Fibroblast of the aortic adventitia (primary cell): ENCODE results near the gene LHCGR. TPM values are rescaled to one million over a fixed set of nuclear protein-coding genes. Genes with fewer than 3 reads are reported as not detected.
A peak's percentile ranks its signal among the peaks of the same experiment; 100 is the strongest.

Experiments
- DNase-seq: peaks from one replicate; pipeline ENCODE4 v3.0.0-alpha.2; 2010; ENCODE audit warnings: low read depth
- H3K4me3 ChIP-seq: 2 replicates; pipeline ENCODE4 v1.5.1; 2011; ENCODE audit warnings: low read depth, mild to moderate bottlenecking, control low read depth, low read length, moderate library complexity
- total RNA-seq: library from RNA; depleted of rRNA; stranded (reverse); fragments of >200 nt; gene quantifications from 2 replicates; pipeline ENCODE4 v1.2.3, GENCODE V29; 2012; ENCODE audit warnings: low replicate concordance
- TF ChIP-seq, protein P1 (sequence below): IDR thresholded peaks from 2 replicates; pipeline ENCODE4 v1.5.1; 2011; ENCODE audit warnings: mild to moderate bottlenecking, low read length, control low read depth, inconsistent platforms; ENCODE audit not compliant: insufficient read depth

Gene LHCGR
- total RNA-seq, 1 donor = not detected

DNA sequence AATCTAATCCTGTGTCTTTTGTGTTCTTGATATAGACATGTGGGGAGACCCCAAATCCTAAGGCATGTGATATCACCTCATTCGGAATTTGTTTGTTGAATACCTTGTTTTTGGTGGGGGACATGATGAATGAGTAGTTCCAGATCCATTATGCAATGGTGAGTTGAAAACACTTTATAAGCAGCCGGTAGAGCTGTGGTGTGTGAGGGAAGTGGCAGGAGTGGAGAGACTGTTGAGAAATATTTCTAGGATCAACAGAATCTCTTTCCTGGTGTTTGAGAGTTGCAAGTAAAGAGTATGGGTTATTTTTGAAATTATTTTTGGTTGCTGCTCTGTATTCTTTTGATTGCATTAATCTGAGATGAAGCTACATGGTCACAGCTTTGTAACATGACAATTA is 34.4 kb downstream of the LHCGR start:
- H3K4me3 ChIP-seq = no peak overlapping the region
- TF ChIP-seq, protein P1, sequence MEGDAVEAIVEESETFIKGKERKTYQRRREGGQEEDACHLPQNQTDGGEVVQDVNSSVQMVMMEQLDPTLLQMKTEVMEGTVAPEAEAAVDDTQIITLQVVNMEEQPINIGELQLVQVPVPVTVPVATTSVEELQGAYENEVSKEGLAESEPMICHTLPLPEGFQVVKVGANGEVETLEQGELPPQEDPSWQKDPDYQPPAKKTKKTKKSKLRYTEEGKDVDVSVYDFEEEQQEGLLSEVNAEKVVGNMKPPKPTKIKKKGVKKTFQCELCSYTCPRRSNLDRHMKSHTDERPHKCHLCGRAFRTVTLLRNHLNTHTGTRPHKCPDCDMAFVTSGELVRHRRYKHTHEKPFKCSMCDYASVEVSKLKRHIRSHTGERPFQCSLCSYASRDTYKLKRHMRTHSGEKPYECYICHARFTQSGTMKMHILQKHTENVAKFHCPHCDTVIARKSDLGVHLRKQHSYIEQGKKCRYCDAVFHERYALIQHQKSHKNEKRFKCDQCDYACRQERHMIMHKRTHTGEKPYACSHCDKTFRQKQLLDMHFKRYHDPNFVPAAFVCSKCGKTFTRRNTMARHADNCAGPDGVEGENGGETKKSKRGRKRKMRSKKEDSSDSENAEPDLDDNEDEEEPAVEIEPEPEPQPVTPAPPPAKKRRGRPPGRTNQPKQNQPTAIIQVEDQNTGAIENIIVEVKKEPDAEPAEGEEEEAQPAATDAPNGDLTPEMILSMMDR = no peak
- no peak for DNase-seq

GRCh38 chr2:48719480-48720177 is 35.9 kb downstream of the LHCGR start:
- DNase-seq = no peak
- H3K4me3 ChIP-seq = no peak overlapping the region
- TF ChIP-seq, protein P1 = no peak

GRCh38 chr2:48717846-48718245 is 37.7 kb downstream of the LHCGR start:
- TF ChIP-seq, protein P1 = no peak
- DNase-seq = no peak
- no peak overlapping the region for H3K4me3 ChIP-seq

DNA sequence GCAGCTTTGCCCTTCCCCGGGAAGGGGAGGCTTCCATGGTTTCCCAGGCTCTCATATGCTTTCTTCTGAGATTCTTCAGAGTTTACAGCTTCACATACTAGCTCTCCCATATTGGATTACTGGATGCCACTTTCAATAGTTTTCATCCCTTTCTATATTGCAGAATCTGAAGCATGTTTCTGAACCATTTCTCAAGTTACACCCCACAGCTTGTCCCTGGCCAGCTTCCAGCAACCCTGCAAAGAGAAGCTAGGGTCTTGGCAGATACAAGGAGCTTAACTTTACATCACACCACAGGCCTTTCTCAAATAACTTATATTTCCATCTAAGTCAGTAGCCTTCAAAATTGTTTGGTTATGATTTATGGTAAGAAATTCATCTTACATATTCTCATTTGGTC is 39.6 kb downstream of the LHCGR start:
- TF ChIP-seq, protein P1 = no peak

DNA sequence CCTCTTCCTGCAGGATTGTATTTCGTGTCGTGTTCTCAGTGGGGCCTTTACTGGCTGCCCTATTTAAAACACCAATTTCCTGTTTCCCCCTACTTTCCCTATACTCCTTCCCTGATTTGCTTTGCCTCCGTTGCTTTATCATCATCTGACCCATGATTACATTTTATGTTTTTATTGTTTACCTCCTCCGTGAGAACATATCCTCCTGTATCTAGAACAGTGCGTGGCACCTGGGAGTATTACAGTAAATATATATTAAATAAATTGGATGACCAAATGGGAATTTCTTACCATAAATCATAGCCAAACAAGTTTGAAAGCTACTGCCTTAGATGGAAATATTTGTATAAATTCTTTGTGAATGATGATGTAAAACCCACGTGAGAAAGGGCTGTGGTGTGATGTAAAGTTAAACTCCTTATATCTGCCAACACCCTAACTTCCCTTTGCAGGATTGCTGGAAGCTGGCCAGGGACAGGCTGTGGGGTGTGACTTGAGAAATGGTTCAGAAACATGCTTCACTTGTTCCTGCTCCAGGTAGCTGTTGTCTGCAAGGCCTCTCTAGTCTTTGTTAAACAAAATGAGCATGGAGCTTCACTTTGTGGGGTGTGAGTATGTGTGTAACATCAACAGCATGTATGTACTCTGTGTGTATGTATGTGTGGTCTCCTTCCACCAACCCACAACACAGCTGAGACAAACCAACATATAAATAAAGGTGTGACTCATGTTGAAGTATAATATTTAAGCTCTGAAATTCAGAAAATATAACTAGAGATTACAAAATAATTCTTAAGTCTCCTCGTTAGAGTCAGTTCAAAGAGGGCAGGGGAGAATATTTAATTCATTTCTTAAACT is 40.3 kb downstream of the LHCGR start:
- H3K4me3 ChIP-seq = no peak overlapping the region
- peak; percentile 4 for DNase-seq
- TF ChIP-seq, protein P1 = no peak

More for the DNA sequence above, 39.6 kb downstream of the LHCGR start:
- no peak for DNase-seq
- H3K4me3 ChIP-seq = no peak overlapping the region

DNA sequence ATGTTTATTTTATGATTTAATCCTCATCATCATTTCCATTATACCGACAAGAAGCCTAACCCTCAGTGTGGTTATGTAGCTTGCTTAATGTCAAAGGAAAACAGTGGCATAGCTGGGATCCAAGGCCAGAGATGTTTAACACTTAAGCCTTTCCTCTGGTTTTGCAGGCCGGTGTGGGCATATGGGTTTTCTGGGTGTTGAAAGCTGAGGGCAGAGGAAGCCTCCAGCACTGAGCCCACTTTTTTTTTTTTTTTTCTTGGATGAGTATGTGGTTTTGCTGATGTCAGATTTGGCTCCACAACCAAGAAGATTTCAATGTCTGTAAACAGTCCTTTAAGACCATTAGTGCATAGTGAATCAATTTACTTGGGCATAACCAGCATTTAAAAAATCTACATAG is 41.3 kb downstream of the LHCGR start:
- no peak overlapping the region for H3K4me3 ChIP-seq
- TF ChIP-seq, protein P1 = no peak
- no peak for DNase-seq
